ENCODE results near the gene SYT15. TPM values are rescaled to one million over a fixed set of nuclear protein-coding genes. Genes with fewer than 3 reads are reported as not detected.
A peak's percentile ranks its signal among the peaks of the same experiment; 100 is the strongest.

SYT15 gene
- polyA plus RNA-seq, 1 of the 3 experiments (the other 2 are of a cell fraction), result 0.07 TPM

DNA sequence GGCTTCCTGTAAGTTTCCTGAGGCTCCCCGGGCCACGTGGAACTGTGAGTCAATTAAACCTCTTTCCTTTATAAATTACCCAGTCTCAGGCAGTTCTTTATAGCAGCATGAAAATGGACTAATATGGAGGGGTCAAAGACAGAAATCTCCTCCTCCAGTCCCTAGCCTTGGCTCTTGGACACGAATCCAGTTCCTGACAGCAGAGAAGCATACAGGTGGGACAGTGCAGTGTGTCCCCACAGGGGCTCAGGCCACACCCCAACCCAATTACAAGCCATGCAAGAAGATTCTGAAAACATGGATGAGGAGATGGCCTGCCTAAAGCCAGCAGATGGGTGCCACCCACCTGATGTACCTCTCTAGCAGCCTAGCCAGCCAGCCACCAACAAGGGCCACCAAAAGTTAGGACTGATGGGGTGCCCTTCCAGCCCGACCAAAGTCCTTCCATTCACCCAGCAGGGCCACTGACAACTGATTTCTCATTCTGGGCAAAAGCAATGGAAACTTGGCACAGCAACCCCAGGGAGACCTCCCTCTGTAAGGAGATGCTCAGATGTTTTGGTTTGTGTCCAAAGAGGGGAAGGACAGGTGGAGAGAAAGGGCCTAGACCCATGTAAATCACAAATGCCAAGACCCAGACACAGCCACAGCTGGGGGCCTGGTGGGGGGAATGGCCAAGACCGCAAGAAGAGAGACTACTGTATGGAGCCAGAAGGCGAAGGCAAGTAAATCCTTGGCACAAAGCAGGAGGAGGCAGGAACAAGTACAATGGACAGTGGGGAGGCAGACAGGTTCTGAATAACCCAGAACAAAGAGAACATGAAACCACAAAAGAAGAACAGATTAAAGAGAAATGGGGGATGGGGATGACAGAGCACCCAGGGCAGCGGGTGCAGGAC lies 36.1 kb upstream of the SYT15 start:
- no peaks in the 10 kb centered on the region for H4K20me1 ChIP-seq (ENCODE audit: insufficient read depth)
- 78% methylated on average over 7 of the region's 7 CpGs for WGBS (ENCODE audit: low lambda C conversion rate)
- ChIA-PET POLR2A (no interaction called here), CTCF (interaction anchor here (0.6 to 2.7 kb wide), 2 partner anchors 13 to 318 kb away, joined by 3 to 12 read pairs; no protein-coding TSS in a partner anchor)
- no peaks in the 10 kb centered on the region for H3K36me3 ChIP-seq (replicated peaks in 1 of 2; ENCODE audit: control insufficient read depth in 1 of 2, insufficient read depth in 2 of 2, low read length in 1 of 2)
- H3K9ac ChIP-seq, result no peak overlapping the region
- TF ChIP-seq GABPA (IDR thresholded peaks at IDR 0.05; ENCODE audit: low read depth) (no peak), CHD2 (IDR thresholded peaks at IDR 0.05; ENCODE audit: low read length, partially characterized antibody) (no peak), RXRA (IDR thresholded peaks at IDR 0.05; ENCODE audit: borderline replicate concordance, low read depth) (no peak), PBX3 (IDR thresholded peaks at IDR 0.05) (no peak), SIN3A (IDR thresholded peaks at IDR 0.05; ENCODE audit: borderline replicate concordance, low read depth, low read length) (no peak), USF2 (IDR thresholded peaks at IDR 0.05; ENCODE audit: borderline replicate concordance, low read depth, low read length) (no peak), RCOR1 (IDR thresholded peaks at IDR 0.05; ENCODE audit: low read length) (no peak), ELF1 (IDR thresholded peaks at IDR 0.05) (no peak)
- TF ChIP-seq, protein P1, sequence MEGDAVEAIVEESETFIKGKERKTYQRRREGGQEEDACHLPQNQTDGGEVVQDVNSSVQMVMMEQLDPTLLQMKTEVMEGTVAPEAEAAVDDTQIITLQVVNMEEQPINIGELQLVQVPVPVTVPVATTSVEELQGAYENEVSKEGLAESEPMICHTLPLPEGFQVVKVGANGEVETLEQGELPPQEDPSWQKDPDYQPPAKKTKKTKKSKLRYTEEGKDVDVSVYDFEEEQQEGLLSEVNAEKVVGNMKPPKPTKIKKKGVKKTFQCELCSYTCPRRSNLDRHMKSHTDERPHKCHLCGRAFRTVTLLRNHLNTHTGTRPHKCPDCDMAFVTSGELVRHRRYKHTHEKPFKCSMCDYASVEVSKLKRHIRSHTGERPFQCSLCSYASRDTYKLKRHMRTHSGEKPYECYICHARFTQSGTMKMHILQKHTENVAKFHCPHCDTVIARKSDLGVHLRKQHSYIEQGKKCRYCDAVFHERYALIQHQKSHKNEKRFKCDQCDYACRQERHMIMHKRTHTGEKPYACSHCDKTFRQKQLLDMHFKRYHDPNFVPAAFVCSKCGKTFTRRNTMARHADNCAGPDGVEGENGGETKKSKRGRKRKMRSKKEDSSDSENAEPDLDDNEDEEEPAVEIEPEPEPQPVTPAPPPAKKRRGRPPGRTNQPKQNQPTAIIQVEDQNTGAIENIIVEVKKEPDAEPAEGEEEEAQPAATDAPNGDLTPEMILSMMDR (IDR thresholded peaks at IDR 0.05), result no peak
- TF ChIP-seq, protein P2, sequence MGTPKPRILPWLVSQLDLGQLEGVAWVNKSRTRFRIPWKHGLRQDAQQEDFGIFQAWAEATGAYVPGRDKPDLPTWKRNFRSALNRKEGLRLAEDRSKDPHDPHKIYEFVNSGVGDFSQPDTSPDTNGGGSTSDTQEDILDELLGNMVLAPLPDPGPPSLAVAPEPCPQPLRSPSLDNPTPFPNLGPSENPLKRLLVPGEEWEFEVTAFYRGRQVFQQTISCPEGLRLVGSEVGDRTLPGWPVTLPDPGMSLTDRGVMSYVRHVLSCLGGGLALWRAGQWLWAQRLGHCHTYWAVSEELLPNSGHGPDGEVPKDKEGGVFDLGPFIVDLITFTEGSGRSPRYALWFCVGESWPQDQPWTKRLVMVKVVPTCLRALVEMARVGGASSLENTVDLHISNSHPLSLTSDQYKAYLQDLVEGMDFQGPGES (IDR thresholded peaks at IDR 0.05; ENCODE audit: low read depth, low read length), result no peak
- no peaks in the 10 kb centered on the region for H3F3A ChIP-seq (replicated peaks; ENCODE audit: insufficient read depth)
- H3K4me3 ChIP-seq (ENCODE audit: low read depth in 2 of 2, low read length in 1 of 2), result no peak overlapping the region
- H3K27ac ChIP-seq (ENCODE audit: low read depth in 2 of 2, low read length in 1 of 2), result no peak overlapping the region
- H2AFZ ChIP-seq (ENCODE audit: low read depth), result no peak overlapping the region
- H3K27me3 ChIP-seq (ENCODE audit: insufficient read depth), result no peaks in the 10 kb centered on the region
- H3K9me2 ChIP-seq, result no peaks in the 10 kb centered on the region
- no peak overlapping the region for H3K4me2 ChIP-seq
- H3K4me1 ChIP-seq (ENCODE audit: control insufficient read depth in 1 of 2, insufficient read depth in 2 of 2, low read depth in 1 of 2, low read length in 1 of 2), result peaks cover 0 to 5% of the 10 kb centered on the region in 2 experiments; a peak in 1 of 4 replicates
- H3K79me2 ChIP-seq (ENCODE audit: insufficient read depth), result no peaks in the 10 kb centered on the region
- H3K9me3 ChIP-seq, result no peaks in the 10 kb centered on the region
- peak; percentile 31 for DNase-seq
